Hepatocyte (in vitro differentiated cells): Measurements from ENCODE around the gene PCSK6.

Source experiments
- EZH2 ChIP-seq: fragments of 200-600 bp; sonication (generic); IDR thresholded peaks from 2 replicates; pipeline ENCODE4 v1.6.1; 2016; ENCODE audit warnings: antibody characterized with exemption, mild to moderate bottlenecking, borderline replicate concordance
- EZH2phosphoT487 ChIP-seq: fragments of 200-600 bp; sonication (generic); IDR thresholded peaks from one replicate; pipeline ENCODE4 v1.6.1; 2018; ENCODE audit warnings: antibody characterized with exemption, mild to moderate bottlenecking, low read depth, moderate library complexity; ENCODE audit not compliant: unreplicated experiment, severe bottlenecking
- TF ChIP-seq, protein P1 (sequence below): fragments of 200-600 bp; sonication (generic); IDR thresholded peaks from 2 replicates; pipeline ENCODE4 v1.5.1; 2016; ENCODE audit warnings: antibody characterized with exemption, mild to moderate bottlenecking; ENCODE audit not compliant: poor library complexity

DNA sequence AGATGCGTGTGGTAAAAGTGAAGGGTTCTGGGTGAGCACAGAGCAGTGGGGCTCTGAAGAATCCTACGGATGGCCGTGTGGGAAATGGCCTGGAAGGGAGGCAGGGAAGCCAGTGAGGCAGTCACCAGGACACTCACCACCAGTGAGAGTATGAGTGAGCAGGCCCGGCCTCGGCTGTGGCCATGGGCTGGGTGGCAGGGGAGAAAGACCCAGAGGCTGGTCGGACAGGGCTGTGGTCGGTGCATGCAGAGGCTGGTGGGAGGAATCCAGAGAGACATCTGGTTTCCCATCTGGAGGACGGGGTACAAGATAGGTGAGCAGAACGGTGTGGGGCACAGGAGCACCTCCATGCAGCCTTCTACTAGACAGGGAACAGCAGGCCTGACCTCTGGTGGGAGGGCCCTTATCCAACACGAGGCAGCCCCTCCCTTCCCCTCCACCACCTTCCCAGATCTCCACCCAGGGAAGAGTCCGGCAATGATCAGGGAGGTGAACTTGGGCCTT lies 10.1 kb downstream of the PCSK6 start:
- TF ChIP-seq, protein P1, sequence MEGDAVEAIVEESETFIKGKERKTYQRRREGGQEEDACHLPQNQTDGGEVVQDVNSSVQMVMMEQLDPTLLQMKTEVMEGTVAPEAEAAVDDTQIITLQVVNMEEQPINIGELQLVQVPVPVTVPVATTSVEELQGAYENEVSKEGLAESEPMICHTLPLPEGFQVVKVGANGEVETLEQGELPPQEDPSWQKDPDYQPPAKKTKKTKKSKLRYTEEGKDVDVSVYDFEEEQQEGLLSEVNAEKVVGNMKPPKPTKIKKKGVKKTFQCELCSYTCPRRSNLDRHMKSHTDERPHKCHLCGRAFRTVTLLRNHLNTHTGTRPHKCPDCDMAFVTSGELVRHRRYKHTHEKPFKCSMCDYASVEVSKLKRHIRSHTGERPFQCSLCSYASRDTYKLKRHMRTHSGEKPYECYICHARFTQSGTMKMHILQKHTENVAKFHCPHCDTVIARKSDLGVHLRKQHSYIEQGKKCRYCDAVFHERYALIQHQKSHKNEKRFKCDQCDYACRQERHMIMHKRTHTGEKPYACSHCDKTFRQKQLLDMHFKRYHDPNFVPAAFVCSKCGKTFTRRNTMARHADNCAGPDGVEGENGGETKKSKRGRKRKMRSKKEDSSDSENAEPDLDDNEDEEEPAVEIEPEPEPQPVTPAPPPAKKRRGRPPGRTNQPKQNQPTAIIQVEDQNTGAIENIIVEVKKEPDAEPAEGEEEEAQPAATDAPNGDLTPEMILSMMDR, result no peak
- TF ChIP-seq EZH2, result no peak
- no peak for TF ChIP-seq EZH2phosphoT487
